Activated naive CD4-positive, alpha-beta T cell treated with anti-CD3 and anti-CD28 coated beads, Interleukin-2, amount 10 ng/mL, durations not matched to agents 7 days and 5 days (primary cell): ENCODE data around the gene GLB1L2.

Source experiments
- CTCF ChIA-PET: fragments of 350-600 bp; sonication (Branson Sonifier 250); formaldehyde crosslinking; loops from one replicate; lab custom pipeline; 2021; ENCODE audit warnings: antibody characterized with exemption; lab: Charles Lee
- DNase-seq: peaks from one replicate; pipeline ENCODE4 v3.0.0-alpha.2; 2020
- H3K27ac Mint-ChIP-seq: one replicate; pipeline ENCODE4 v1.8.0; 2021; ENCODE audit warnings: mild to moderate bottlenecking, moderate library complexity, mixed read lengths
- H3K27me3 Mint-ChIP-seq: one replicate; pipeline ENCODE4 v1.8.0; 2021; ENCODE audit warnings: mild to moderate bottlenecking, mixed read lengths
- H3K36me3 Mint-ChIP-seq: one replicate; pipeline ENCODE4 v1.8.0; 2021; ENCODE audit warnings: mixed read lengths
- H3K4me1 Mint-ChIP-seq: one replicate; pipeline ENCODE4 v1.8.0; 2021; ENCODE audit warnings: mixed read lengths
- H3K4me3 Mint-ChIP-seq: one replicate; pipeline ENCODE4 v1.8.0; 2021; ENCODE audit warnings: mild to moderate bottlenecking, moderate library complexity, mixed read lengths
- H3K9me3 Mint-ChIP-seq: one replicate; pipeline ENCODE4 v1.8.0; 2021; ENCODE audit warnings: mixed read lengths

Gene GLB1L2

GRCh38 chr11:134349109-134349801 is 17.5 kb downstream of the GLB1L2 start:
- Mint-ChIP-seq H3K27me3 (peaks cover 4% of the 10 kb centered on the region), H3K36me3 (no peaks in the 10 kb centered on the region), H3K27ac (peak overlapping the region; percentile 68), H3K4me1 (peaks cover 22% of the 10 kb centered on the region), H3K4me3 (no peak overlapping the region), H3K9me3 (no peaks in the 10 kb centered on the region)
- CTCF ChIA-PET, result interaction anchor here (0.9 to 1.2 kb wide), 2 partner anchors 10 to 234 kb away, joined by 3 to 6 read pairs; no protein-coding TSS in a partner anchor
- DNase-seq, result peak; percentile 19

GRCh38 chr11:134349802-134350355 is 18.1 kb downstream of the GLB1L2 start:
- Mint-ChIP-seq H3K9me3 (no peaks in the 10 kb centered on the region), H3K27me3 (peaks cover 6% of the 10 kb centered on the region), H3K36me3 (no peaks in the 10 kb centered on the region), H3K4me1 (peaks cover 22% of the 10 kb centered on the region), H3K4me3 (no peak overlapping the region), H3K27ac (peak overlapping the region; percentile 68)
- DNase-seq, result peak; percentile 14
- CTCF ChIA-PET, result interaction anchor here (0.8 to 1.2 kb wide), 3 partner anchors 10 to 234 kb away, joined by 3 to 6 read pairs (median 3); partner anchors contain the start of gene GLB1L3

- Mint-ChIP-seq H3K4me3 (no peak overlapping the region), H3K27me3 (peaks cover 8% of the 10 kb centered on the region), H3K36me3 (no peaks in the 10 kb centered on the region), H3K27ac (peak overlapping the region; percentile 63), H3K9me3 (no peaks in the 10 kb centered on the region), H3K4me1 (peaks cover 25% of the 10 kb centered on the region)
- CTCF ChIA-PET, result interaction anchor here (0.8 kb wide), 1 partner anchor 74 kb away, joined by 3 read pairs; the partner anchor contains the start of gene GLB1L3
- DNase-seq, result peak; percentile 7
Measured at GRCh38 chr11:134350381-134350780, 18.6 kb downstream of the GLB1L2 start.

- no peak overlapping the region for H3K4me3 Mint-ChIP-seq
- DNase-seq, result no peak
- peaks cover 26% of the 10 kb centered on the region for H3K4me1 Mint-ChIP-seq
- no peaks in the 10 kb centered on the region for H3K9me3 Mint-ChIP-seq
- peaks cover 8% of the 10 kb centered on the region for H3K27me3 Mint-ChIP-seq
- CTCF ChIA-PET, result no interaction called here
- no peaks in the 10 kb centered on the region for H3K36me3 Mint-ChIP-seq
- no peak overlapping the region for H3K27ac Mint-ChIP-seq
Measured at GRCh38 chr11:134352111-134352510, 20.3 kb downstream of the GLB1L2 start.

- Mint-ChIP-seq H3K27me3 (peaks cover 20% of the 10 kb centered on the region), H3K4me3 (no peak overlapping the region), H3K27ac (no peak overlapping the region), H3K4me1 (peaks cover 18% of the 10 kb centered on the region), H3K9me3 (no peaks in the 10 kb centered on the region), H3K36me3 (no peaks in the 10 kb centered on the region)
- no peak for DNase-seq
- CTCF ChIA-PET, result no interaction called here
Measured at GRCh38 chr11:134355136-134355535, 23.3 kb downstream of the GLB1L2 start.

GRCh38 chr11:134355656-134356055 is 23.9 kb downstream of the GLB1L2 start:
- H3K27ac Mint-ChIP-seq, result no peak overlapping the region
- no peaks in the 10 kb centered on the region for H3K9me3 Mint-ChIP-seq
- H3K4me1 Mint-ChIP-seq, result peaks cover 16% of the 10 kb centered on the region
- DNase-seq, result no peak
- H3K36me3 Mint-ChIP-seq, result no peaks in the 10 kb centered on the region
- no peak overlapping the region for H3K4me3 Mint-ChIP-seq
- CTCF ChIA-PET, result no interaction called here
- peaks cover 21% of the 10 kb centered on the region for H3K27me3 Mint-ChIP-seq

- H3K4me3 Mint-ChIP-seq, result no peak overlapping the region
- DNase-seq, result no peak
- CTCF ChIA-PET, result no interaction called here
- H3K9me3 Mint-ChIP-seq, result no peaks in the 10 kb centered on the region
- peaks cover 20% of the 10 kb centered on the region for H3K4me1 Mint-ChIP-seq
- H3K27me3 Mint-ChIP-seq, result peaks cover 21% of the 10 kb centered on the region
- no peak overlapping the region for H3K27ac Mint-ChIP-seq
- no peaks in the 10 kb centered on the region for H3K36me3 Mint-ChIP-seq
Measured at GRCh38 chr11:134356656-134357544, 25.1 kb downstream of the GLB1L2 start.

GRCh38 chr11:134357545-134357839 is 25.7 kb downstream of the GLB1L2 start:
- H3K4me3 Mint-ChIP-seq, result no peak overlapping the region
- CTCF ChIA-PET, result no interaction called here
- no peak overlapping the region for H3K27ac Mint-ChIP-seq
- peaks cover 23% of the 10 kb centered on the region for H3K4me1 Mint-ChIP-seq
- no peak for DNase-seq
- no peaks in the 10 kb centered on the region for H3K36me3 Mint-ChIP-seq
- H3K9me3 Mint-ChIP-seq, result no peaks in the 10 kb centered on the region
- H3K27me3 Mint-ChIP-seq, result peaks cover 21% of the 10 kb centered on the region

GRCh38 chr11:134358165-134358855 is 26.5 kb downstream of the GLB1L2 start:
- CTCF ChIA-PET, result no interaction called here
- DNase-seq, result no peak
- Mint-ChIP-seq H3K9me3 (no peaks in the 10 kb centered on the region), H3K36me3 (no peaks in the 10 kb centered on the region), H3K4me1 (peaks cover 23% of the 10 kb centered on the region), H3K4me3 (no peak overlapping the region), H3K27ac (no peak overlapping the region), H3K27me3 (peaks cover 24% of the 10 kb centered on the region)

- Mint-ChIP-seq H3K27ac (no peak overlapping the region), H3K27me3 (peaks cover 24% of the 10 kb centered on the region), H3K4me3 (no peak overlapping the region), H3K9me3 (no peaks in the 10 kb centered on the region), H3K36me3 (no peaks in the 10 kb centered on the region), H3K4me1 (peaks cover 23% of the 10 kb centered on the region)
- CTCF ChIA-PET, result interaction anchor here (1.0 to 1.8 kb wide), 5 partner anchors 9 to 508 kb away, joined by 3 to 6 read pairs (median 3); no protein-coding TSS in a partner anchor
- no peak for DNase-seq
Measured at GRCh38 chr11:134358856-134359490, 27.2 kb downstream of the GLB1L2 start.

GRCh38 chr11:134359646-134360045 is 27.9 kb downstream of the GLB1L2 start:
- H3K4me3 Mint-ChIP-seq, result no peak overlapping the region
- no peaks in the 10 kb centered on the region for H3K36me3 Mint-ChIP-seq
- CTCF ChIA-PET, result interaction anchor here (0.6 to 1.8 kb wide), 7 partner anchors 10 to 507 kb away, joined by 3 to 6 read pairs (median 3); no protein-coding TSS in a partner anchor
- H3K27me3 Mint-ChIP-seq, result peaks cover 24% of the 10 kb centered on the region
- peaks cover 23% of the 10 kb centered on the region for H3K4me1 Mint-ChIP-seq
- no peaks in the 10 kb centered on the region for H3K9me3 Mint-ChIP-seq
- no peak overlapping the region for H3K27ac Mint-ChIP-seq
- no peak for DNase-seq

- no peak overlapping the region for H3K4me3 Mint-ChIP-seq
- H3K27me3 Mint-ChIP-seq, result peaks cover 20% of the 10 kb centered on the region
Measured at GRCh38 chr11:134360050-134360835, 28.5 kb downstream of the GLB1L2 start.

GRCh38 chr11:134361661-134362060 is 29.9 kb downstream of the GLB1L2 start:
- Mint-ChIP-seq H3K4me1 (peaks cover 20% of the 10 kb centered on the region), H3K9me3 (no peaks in the 10 kb centered on the region), H3K27me3 (peaks cover 20% of the 10 kb centered on the region), H3K27ac (peak overlapping the region; percentile 68), H3K36me3 (no peaks in the 10 kb centered on the region), H3K4me3 (no peak overlapping the region)
- DNase-seq, result no peak
- CTCF ChIA-PET, result no interaction called here

More at GRCh38 chr11:134360050-134360835, 28.5 kb downstream of the GLB1L2 start:
- Mint-ChIP-seq H3K4me1 (peaks cover 22% of the 10 kb centered on the region), H3K36me3 (no peaks in the 10 kb centered on the region), H3K9me3 (no peaks in the 10 kb centered on the region), H3K27ac (no peak overlapping the region)
- CTCF ChIA-PET, result interaction anchor here (0.6 to 1.8 kb wide), 7 partner anchors 11 to 507 kb away, joined by 3 to 6 read pairs (median 3); no protein-coding TSS in a partner anchor
- DNase-seq, result peak; percentile 86
